SU-DHL-6 (cell line): ENCODE measurements around the gene GDPGP1.

ENCODE experiments used
- H2AFZ ChIP-seq: fragments of 200-600 bp; sonication (generic); 2 replicates; pipeline ENCODE4 v1.6.1; 2014; ENCODE audit warnings: low read depth, mild to moderate bottlenecking, moderate library complexity, mixed read lengths, antibody characterized with exemption, low read length; ENCODE audit not compliant: severe bottlenecking
- H3F3A ChIP-seq: fragments of 200-600 bp; shearing (Covaris generic); 2 replicates; pipeline ENCODE4 v1.6.0; 2016; ENCODE audit warnings: antibody characterized with exemption, mild to moderate bottlenecking; ENCODE audit not compliant: insufficient read depth
- H3K27ac ChIP-seq: fragments of 200-600 bp; sonication (generic); 2 replicates; pipeline ENCODE4 v1.5.1; 2016; ENCODE audit warnings: low read depth, mild to moderate bottlenecking, low read length, moderate library complexity, mixed read lengths
- H3K27me3 ChIP-seq: fragments of 200-600 bp; sonication (generic), shearing (Covaris generic); 2 replicates; pipeline ENCODE4 v1.6.0; 2014; ENCODE audit warnings: mild to moderate bottlenecking, low read length
- H3K36me3 ChIP-seq: fragments of 200-600 bp; sonication (generic); 2 replicates; pipeline ENCODE4 v1.6.1; 2014; ENCODE audit warnings: mild to moderate bottlenecking, low read length, mixed read lengths
- H3K4me2 ChIP-seq: fragments of 300-600, 200-600 bp; shearing (Covaris generic), sonication (generic); 2 replicates; pipeline ENCODE4 v1.6.0; 2014; ENCODE audit warnings: low read length, low read depth, mild to moderate bottlenecking; ENCODE audit not compliant: poor library complexity, severe bottlenecking
- H3K4me3 ChIP-seq: fragments of 200-600 bp; sonication (generic); 2 replicates; pipeline ENCODE4 v1.5.1; 2014; ENCODE audit warnings: antibody characterized with exemption, low read length, mild to moderate bottlenecking, mixed read lengths; ENCODE audit not compliant: insufficient read depth, poor library complexity, severe bottlenecking
- H3K79me2 ChIP-seq: fragments of 200-600 bp; sonication (generic); 2 replicates; pipeline ENCODE4 v1.6.1; 2014; ENCODE audit warnings: mild to moderate bottlenecking, low read length, moderate library complexity; ENCODE audit not compliant: insufficient read depth
- H3K9ac ChIP-seq: fragments of 200-600 bp; sonication (generic); 2 replicates; pipeline ENCODE4 v1.7.0; 2014; ENCODE audit warnings: mild to moderate bottlenecking, low read length
- H3K9me2 ChIP-seq: fragments of 200-600 bp; sonication (generic); replicated peaks from 2 replicates; pipeline ENCODE4 v1.6.1; 2014; ENCODE audit warnings: low read length; ENCODE audit not compliant: insufficient read depth
- H3K9me3 ChIP-seq: fragments of 200-600 bp; sonication (generic); 2 replicates; pipeline ENCODE4 v1.6.1; 2014; ENCODE audit warnings: low read length, mixed read lengths; ENCODE audit not compliant: insufficient read depth
- H4K20me1 ChIP-seq: fragments of 200-600 bp; sonication (generic); 2 replicates; pipeline ENCODE4 v1.6.1; 2014; ENCODE audit warnings: low read depth, mild to moderate bottlenecking, antibody characterized with exemption, low read length, moderate library complexity, mixed read lengths
- EZH2phosphoT487 ChIP-seq: fragments of 200-600 bp; sonication (generic), shearing (Covaris generic); conservative IDR thresholded peaks from 2 replicates; pipeline ENCODE4 v1.6.1; 2018; ENCODE audit warnings: mild to moderate bottlenecking, antibody characterized with exemption, low read length, moderate library complexity, mixed read lengths
- TF ChIP-seq, protein P1 (sequence below): fragments of 200-600 bp; sonication (generic); IDR thresholded peaks from one replicate; pipeline ENCODE4 v1.5.1; 2017; ENCODE audit warnings: antibody characterized with exemption, mild to moderate bottlenecking, low read length, moderate library complexity; ENCODE audit not compliant: insufficient read depth, poor library complexity, severe bottlenecking

Gene GDPGP1

DNA sequence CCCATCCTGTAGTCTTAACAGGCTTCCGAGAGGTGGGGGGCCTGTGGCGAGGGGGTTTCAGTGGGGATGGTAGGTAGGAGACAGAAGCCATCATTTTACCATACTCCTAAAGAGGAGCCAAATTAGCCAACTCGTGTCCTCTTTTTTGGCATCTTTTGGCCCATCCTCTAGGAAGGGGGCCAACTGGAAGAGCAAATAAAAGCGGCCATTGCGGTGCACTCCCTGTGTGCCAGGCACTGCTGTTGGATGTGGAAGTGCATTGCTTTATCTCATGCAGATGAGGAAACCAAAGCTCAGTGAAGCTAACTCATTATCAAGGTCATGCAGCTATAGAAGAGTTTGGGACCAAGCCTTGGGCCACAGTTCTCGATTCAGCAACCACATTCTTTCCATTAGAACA lies 26.8 kb upstream of the GDPGP1 start:
- H4K20me1 ChIP-seq, result no peaks in the 10 kb centered on the region
- H3K4me3 ChIP-seq, result no peak overlapping the region
- H3K9me2 ChIP-seq, result no peaks in the 10 kb centered on the region
- no peaks in the 10 kb centered on the region for H3K79me2 ChIP-seq
- H3F3A ChIP-seq, result no peaks in the 10 kb centered on the region
- H3K9me3 ChIP-seq, result no peaks in the 10 kb centered on the region
- no peak for TF ChIP-seq EZH2phosphoT487
- TF ChIP-seq, protein P1, sequence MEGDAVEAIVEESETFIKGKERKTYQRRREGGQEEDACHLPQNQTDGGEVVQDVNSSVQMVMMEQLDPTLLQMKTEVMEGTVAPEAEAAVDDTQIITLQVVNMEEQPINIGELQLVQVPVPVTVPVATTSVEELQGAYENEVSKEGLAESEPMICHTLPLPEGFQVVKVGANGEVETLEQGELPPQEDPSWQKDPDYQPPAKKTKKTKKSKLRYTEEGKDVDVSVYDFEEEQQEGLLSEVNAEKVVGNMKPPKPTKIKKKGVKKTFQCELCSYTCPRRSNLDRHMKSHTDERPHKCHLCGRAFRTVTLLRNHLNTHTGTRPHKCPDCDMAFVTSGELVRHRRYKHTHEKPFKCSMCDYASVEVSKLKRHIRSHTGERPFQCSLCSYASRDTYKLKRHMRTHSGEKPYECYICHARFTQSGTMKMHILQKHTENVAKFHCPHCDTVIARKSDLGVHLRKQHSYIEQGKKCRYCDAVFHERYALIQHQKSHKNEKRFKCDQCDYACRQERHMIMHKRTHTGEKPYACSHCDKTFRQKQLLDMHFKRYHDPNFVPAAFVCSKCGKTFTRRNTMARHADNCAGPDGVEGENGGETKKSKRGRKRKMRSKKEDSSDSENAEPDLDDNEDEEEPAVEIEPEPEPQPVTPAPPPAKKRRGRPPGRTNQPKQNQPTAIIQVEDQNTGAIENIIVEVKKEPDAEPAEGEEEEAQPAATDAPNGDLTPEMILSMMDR, result no peak
- H3K36me3 ChIP-seq, result no peaks in the 10 kb centered on the region
- H3K4me2 ChIP-seq, result no peak overlapping the region
- H3K9ac ChIP-seq, result no peak overlapping the region
- H3K27ac ChIP-seq, result no peak overlapping the region
- no peaks in the 10 kb centered on the region for H3K27me3 ChIP-seq
- H2AFZ ChIP-seq, result no peak overlapping the region

DNA sequence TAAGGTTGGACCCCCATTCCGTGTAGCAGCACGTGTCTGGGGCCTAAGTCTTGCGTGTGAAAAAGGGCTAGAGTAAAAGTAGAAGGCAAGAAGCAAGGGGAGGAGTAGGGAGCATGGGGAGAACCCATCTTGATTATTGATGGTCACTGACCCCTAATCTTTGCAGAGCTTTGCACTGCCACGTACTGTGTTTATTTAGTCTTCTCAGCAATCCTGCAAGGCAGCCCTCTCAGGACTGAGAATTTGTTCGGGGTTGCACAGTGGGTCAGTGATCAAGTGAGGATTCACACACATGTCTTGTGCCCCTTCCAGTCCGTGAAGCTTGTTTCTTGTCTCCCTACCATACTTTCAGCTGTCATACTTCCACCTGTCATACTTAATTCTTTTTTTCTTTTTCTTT lies 25.7 kb upstream of the GDPGP1 start:
- TF ChIP-seq EZH2phosphoT487, result no peak
- TF ChIP-seq, protein P1, result no peak
- H4K20me1 ChIP-seq, result no peaks in the 10 kb centered on the region
- H3K27me3 ChIP-seq, result no peaks in the 10 kb centered on the region
- no peaks in the 10 kb centered on the region for H3K9me3 ChIP-seq
- no peak overlapping the region for H3K27ac ChIP-seq
- no peak overlapping the region for H3K4me3 ChIP-seq
- H2AFZ ChIP-seq, result no peak overlapping the region
- no peaks in the 10 kb centered on the region for H3K36me3 ChIP-seq
- no peaks in the 10 kb centered on the region for H3K79me2 ChIP-seq
- H3K4me2 ChIP-seq, result no peak overlapping the region
- H3K9ac ChIP-seq, result no peak overlapping the region
- H3F3A ChIP-seq, result no peaks in the 10 kb centered on the region
- H3K9me2 ChIP-seq, result no peaks in the 10 kb centered on the region

DNA sequence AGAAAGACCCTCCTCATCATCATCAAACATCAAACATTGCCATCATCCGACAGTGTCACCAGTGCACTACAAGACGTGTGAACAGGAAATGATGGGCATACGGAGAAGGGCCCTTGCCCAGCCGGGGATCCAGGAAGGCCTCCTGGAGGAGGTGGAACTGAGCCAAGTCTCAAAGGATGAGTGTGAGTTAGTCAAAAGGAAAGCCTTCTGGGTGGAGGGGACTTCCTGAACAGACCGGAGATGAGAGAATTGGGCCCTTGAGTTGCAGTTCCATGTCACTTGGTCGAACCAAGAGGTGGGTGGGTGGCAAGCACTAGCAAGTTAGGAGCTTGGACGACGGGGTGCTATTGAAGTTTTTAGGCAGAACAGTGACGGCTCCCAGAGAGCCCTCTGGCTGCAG lies 24.4 kb upstream of the GDPGP1 start:
- H3K27ac ChIP-seq, result no peak overlapping the region
- H3K79me2 ChIP-seq, result no peaks in the 10 kb centered on the region

More for the DNA sequence above, 24.4 kb upstream of the GDPGP1 start:
- no peak for TF ChIP-seq EZH2phosphoT487
- TF ChIP-seq, protein P1, result no peak
- no peaks in the 10 kb centered on the region for H3K9me2 ChIP-seq
- H3F3A ChIP-seq, result no peaks in the 10 kb centered on the region
- H2AFZ ChIP-seq, result no peak overlapping the region
- H3K9me3 ChIP-seq, result no peaks in the 10 kb centered on the region
- no peaks in the 10 kb centered on the region for H4K20me1 ChIP-seq
- H3K36me3 ChIP-seq, result no peaks in the 10 kb centered on the region
- H3K4me2 ChIP-seq, result no peak overlapping the region
- no peaks in the 10 kb centered on the region for H3K27me3 ChIP-seq
- H3K4me3 ChIP-seq, result no peak overlapping the region
- H3K9ac ChIP-seq, result no peak overlapping the region
